ENCODE measurements around the gene LRRC23.
"Not testable (repeated sequence)": the region's sequence is repeated elsewhere in the genome, so short reads cannot be mapped to it uniquely, and the experiment has no call there.

DNA sequence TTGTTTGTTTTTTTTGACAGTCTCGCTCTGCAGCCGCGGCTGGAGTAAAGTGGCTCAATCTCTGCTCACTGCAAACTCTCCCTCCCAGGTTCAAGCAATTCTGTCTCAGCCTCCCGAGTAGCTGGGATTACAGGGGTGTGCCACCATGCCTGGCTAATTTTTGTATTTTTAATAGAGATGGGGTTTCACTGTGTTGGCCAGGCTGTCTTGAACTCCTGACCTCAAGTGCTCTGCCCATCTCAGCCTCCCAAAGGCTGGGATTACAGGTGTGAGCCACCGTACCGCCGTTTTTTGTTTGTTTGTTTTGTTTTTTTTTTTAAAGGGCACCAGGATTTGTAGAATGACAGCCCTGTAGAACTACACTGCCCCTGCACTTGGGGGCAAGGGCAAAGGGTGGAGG is 15.8 kb upstream of the LRRC23 start:
- TF ChIP-seq POLR2A (IDR thresholded peaks at IDR 0.05): not testable (repeated sequence)
- TF ChIP-seq, protein P1, sequence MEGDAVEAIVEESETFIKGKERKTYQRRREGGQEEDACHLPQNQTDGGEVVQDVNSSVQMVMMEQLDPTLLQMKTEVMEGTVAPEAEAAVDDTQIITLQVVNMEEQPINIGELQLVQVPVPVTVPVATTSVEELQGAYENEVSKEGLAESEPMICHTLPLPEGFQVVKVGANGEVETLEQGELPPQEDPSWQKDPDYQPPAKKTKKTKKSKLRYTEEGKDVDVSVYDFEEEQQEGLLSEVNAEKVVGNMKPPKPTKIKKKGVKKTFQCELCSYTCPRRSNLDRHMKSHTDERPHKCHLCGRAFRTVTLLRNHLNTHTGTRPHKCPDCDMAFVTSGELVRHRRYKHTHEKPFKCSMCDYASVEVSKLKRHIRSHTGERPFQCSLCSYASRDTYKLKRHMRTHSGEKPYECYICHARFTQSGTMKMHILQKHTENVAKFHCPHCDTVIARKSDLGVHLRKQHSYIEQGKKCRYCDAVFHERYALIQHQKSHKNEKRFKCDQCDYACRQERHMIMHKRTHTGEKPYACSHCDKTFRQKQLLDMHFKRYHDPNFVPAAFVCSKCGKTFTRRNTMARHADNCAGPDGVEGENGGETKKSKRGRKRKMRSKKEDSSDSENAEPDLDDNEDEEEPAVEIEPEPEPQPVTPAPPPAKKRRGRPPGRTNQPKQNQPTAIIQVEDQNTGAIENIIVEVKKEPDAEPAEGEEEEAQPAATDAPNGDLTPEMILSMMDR (IDR thresholded peaks at IDR 0.05): not testable (repeated sequence)
